SK-N-MC (cell line): ENCODE measurements around the gene EOGT.

Experiments
- DNase-seq: peaks from one replicate; pipeline ENCODE4 v3.0.0-alpha.2; 2011; ENCODE audit warnings: low read depth, low spot score
- H3K27ac ChIP-seq: fragments of 200-600 bp; sonication (generic); 2 replicates; pipeline ENCODE4 v1.5.1; 2016; ENCODE audit warnings: mixed run types
- H3K36me3 ChIP-seq: fragments of 200-600 bp; sonication (generic); 2 replicates; pipeline ENCODE4 v1.6.1; 2017; ENCODE audit warnings: antibody characterized with exemption, low read length, mixed read lengths; ENCODE audit not compliant: insufficient read depth
- H3K4me3 ChIP-seq: fragments of 200-600 bp; sonication (generic); 2 replicates; pipeline ENCODE4 v1.5.1; 2016
- H3K9ac ChIP-seq: fragments of 200-600 bp; sonication (generic); 2 replicates; pipeline ENCODE4 v1.8.0; 2017; ENCODE audit warnings: mixed run types, mixed read lengths; ENCODE audit not compliant: insufficient read length
- H3K9me3 ChIP-seq: fragments of 200-600 bp; sonication (generic); 2 replicates; pipeline ENCODE4 v1.6.1; 2017; ENCODE audit warnings: low read depth, mild to moderate bottlenecking, antibody characterized with exemption, low read length, moderate library complexity, mixed read lengths
- EZH2 ChIP-seq: fragments of 200-600 bp; sonication (generic); IDR thresholded peaks from one replicate; pipeline ENCODE4 v1.6.1; 2017; ENCODE audit warnings: antibody characterized with exemption
- FOXP2 ChIP-seq: optimal IDR thresholded peaks from 2 replicates; pipeline ENCODE3; 2011; ENCODE audit warnings: mild to moderate bottlenecking, moderate library complexity; ENCODE audit not compliant: insufficient read depth; ENCODE audit errors: extremely low read length, control extremely low read depth
- POLR2AphosphoS5 ChIP-seq: IDR thresholded peaks from 2 replicates; pipeline ENCODE4 v1.6.1; 2012; ENCODE audit warnings: mild to moderate bottlenecking, low read depth, low read length, borderline replicate concordance

The EOGT gene

GRCh38 chr3:69013253-69014021 is at the start of gene EOGT:
Gene EOGT (minus strand): TSS chr3:69013684. CDS start chr3:69009846, 3,838 bp downstream.
- TF ChIP-seq POLR2AphosphoS5 (no peak), EZH2 (no peak)
- Histone ChIP-seq H3K27ac (no peak within 1 kb of the TSS), H3K9me3 (no peaks in the 10 kb centered on the region), H3K9ac (peak within 1 kb of the TSS; percentile 45), H3K4me3 (peak within 1 kb of the TSS; percentile 65), H3K36me3 (no peaks in the 10 kb centered on the region)
- DNase-seq, result no peak

DNA sequence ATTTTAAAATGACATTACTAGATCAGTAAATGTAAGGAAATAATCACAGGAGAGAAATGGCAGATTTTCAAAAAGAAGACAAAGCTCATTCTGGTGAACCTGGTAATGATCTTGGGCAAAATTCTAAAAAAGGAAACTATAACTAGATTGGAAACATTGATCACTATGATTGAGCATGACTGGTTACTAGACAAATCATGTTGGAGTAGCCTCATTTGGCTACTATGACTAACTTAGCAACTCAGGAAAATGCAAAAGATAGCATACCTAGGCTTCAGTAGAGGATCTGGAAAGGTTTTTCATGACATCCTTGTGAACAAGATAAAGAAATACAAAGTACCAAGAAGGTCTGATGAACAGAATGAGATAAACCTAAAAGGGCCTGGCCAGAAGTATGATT is 46.2 kb upstream of the EOGT start:
- DNase-seq, result no peak
- Histone ChIP-seq H3K36me3 (peaks cover 46% of the 10 kb centered on the region), H3K4me3 (no peak overlapping the region), H3K27ac (no peak overlapping the region), H3K9me3 (no peaks in the 10 kb centered on the region), H3K9ac (no peak overlapping the region)
- TF ChIP-seq POLR2AphosphoS5 (no peak), EZH2 (no peak), FOXP2 (no peak)

DNA sequence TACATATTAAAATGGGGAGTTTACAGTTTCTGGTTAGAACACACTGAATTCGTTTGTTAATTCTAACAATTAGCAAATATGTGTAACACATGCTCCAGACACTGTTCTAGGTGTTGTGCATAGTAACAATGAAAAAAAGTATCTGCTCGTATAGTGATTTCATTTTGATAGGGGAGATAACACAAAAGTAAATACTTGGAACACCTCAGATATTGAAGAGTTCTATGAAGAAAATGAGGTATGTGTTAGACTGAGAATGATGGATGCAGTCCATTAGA is 45.4 kb upstream of the EOGT start:
- Histone ChIP-seq H3K9me3 (no peaks in the 10 kb centered on the region), H3K9ac (no peak overlapping the region), H3K27ac (no peak overlapping the region), H3K4me3 (no peak overlapping the region), H3K36me3 (peaks cover 46% of the 10 kb centered on the region)
- no peak for DNase-seq
- TF ChIP-seq EZH2 (no peak), FOXP2 (no peak), POLR2AphosphoS5 (no peak)

DNA sequence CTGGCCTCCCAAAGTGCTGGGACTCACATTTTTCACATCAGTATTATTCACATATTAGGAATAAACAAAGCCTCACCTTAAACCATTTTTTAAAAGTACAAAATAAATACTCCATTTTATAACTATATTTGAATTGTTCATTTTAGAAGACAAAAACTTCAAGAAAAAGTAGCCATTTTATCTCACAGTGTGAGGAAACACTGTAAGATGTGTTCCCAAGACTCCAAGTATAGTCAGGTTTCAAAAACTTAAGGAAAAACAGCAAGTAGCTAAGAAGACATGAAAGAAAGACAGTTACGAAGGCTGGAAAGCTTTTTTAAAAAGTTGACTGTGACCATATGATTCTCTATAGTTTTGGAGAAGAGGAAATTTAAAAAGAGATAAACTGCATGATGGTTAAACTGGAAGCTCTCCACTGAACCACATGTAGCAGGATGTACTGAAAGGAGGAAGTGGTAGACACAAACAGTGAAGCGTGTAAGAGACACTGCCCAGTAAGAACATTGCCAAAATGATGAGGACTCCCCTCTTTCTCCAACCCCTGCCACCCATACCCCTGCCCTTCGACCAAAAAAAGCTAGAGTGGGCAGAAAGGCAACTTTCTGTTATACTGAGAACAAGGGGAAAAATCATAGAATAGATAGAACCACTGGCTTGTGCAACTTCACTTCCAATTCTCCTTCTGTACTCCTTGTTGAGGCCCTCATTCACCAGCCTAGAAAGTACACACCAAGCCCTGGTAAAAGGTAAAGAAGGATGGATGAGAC is 44.9 kb upstream of the EOGT start:
- no peaks in the 10 kb centered on the region for H3K9me3 ChIP-seq
- no peak for DNase-seq
- TF ChIP-seq EZH2 (no peak), FOXP2 (no peak), POLR2AphosphoS5 (no peak)
- H3K36me3 ChIP-seq, result peaks cover 46% of the 10 kb centered on the region
- no peak overlapping the region for H3K4me3 ChIP-seq
- H3K9ac ChIP-seq, result no peak overlapping the region
- no peak overlapping the region for H3K27ac ChIP-seq

DNA sequence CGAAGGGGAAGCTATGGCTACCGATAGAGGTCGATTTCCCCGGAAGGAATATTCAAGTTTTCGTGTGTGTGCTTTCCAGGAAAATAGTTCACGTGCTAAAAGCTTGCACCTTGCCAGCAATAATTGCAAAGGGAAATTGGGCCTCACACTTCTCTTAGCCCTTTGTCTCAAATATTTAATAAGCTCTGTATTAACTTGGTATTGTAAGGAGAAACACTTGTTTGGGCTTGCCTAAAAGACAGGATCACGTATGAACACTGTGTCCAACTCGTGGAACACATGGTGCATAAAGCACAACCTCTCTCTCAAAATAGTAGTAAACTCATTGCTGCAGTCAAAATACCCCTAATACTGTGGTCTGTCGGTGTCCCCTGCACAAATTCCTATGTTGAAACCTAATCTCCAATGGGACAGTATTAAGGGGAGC is 39.0 kb upstream of the EOGT start:
- H3K9me3 ChIP-seq, result no peaks in the 10 kb centered on the region
- H3K9ac ChIP-seq, result peak overlapping the region; percentile 49
- no peak for DNase-seq
- peak overlapping the region; percentile 70 for H3K27ac ChIP-seq
- peaks cover 13% of the 10 kb centered on the region; the same call in 1 of the 2 replicates for H3K36me3 ChIP-seq
- TF ChIP-seq FOXP2 (no peak), POLR2AphosphoS5 (no peak), EZH2 (no peak)
- peak overlapping the region; percentile 85 for H3K4me3 ChIP-seq

GRCh38 chr3:69051756-69052471 is 38.4 kb upstream of the EOGT start, which contains the start of gene TMF1:
Gene TMF1 (minus strand): TSS chr3:69052333. CDS start chr3:69052086, 247 bp downstream.
- peak; percentile 90 for DNase-seq
- Histone ChIP-seq H3K36me3 (peaks cover 13% of the 10 kb centered on the region; the same call in 1 of the 2 replicates), H3K9ac (peak within 1 kb of the TSS; percentile 77), H3K4me3 (peak within 1 kb of the TSS; percentile 85), H3K27ac (peak within 1 kb of the TSS; percentile 70), H3K9me3 (no peaks in the 10 kb centered on the region)
- TF ChIP-seq EZH2, result no peak
- TF ChIP-seq POLR2AphosphoS5, result peak; percentile 74; the same call in 1 of the 2 replicates

GRCh38 chr3:69048990-69049389 is 35.5 kb upstream of the EOGT start:
- Histone ChIP-seq H3K4me3 (no peak overlapping the region), H3K36me3 (peaks cover 8% of the 10 kb centered on the region; the same call in 1 of the 2 replicates), H3K27ac (no peak overlapping the region), H3K9ac (no peak overlapping the region), H3K9me3 (no peaks in the 10 kb centered on the region)
- no peak for DNase-seq
- TF ChIP-seq POLR2AphosphoS5, result no peak
- TF ChIP-seq FOXP2, result no peak
- no peak for TF ChIP-seq EZH2

DNA sequence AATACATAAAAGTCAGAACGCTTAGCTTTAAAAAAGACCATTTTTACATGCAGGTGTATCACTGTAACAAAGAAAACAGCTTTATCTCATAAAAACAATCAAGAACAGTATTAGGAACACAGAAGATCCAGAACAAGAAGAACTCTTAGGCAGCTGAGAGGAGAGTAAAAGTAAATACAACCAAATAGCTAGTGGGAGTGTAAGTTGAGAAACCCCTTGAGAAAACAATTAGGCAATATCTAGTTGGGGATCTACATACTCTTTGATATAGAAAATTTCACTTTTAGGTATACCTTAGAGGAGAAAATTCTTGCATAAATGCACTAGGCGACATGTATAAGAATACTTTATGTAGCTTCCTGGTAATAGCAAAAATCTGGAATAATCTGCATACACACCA is 31.1 kb upstream of the EOGT start:
- H3K27ac ChIP-seq, result no peak overlapping the region
- DNase-seq, result no peak
- H3K9ac ChIP-seq, result no peak overlapping the region
- TF ChIP-seq EZH2 (no peak), FOXP2 (no peak), POLR2AphosphoS5 (no peak)
- no peaks in the 10 kb centered on the region for H3K9me3 ChIP-seq
- H3K36me3 ChIP-seq, result peaks cover 12% of the 10 kb centered on the region
- no peak overlapping the region for H3K4me3 ChIP-seq

GRCh38 chr3:69033470-69033869 is 20.0 kb upstream of the EOGT start:
- no peak for DNase-seq
- Histone ChIP-seq H3K9ac (no peak overlapping the region), H3K36me3 (peaks cover 19% of the 10 kb centered on the region; the same call in 1 of the 2 replicates), H3K27ac (no peak overlapping the region), H3K9me3 (no peaks in the 10 kb centered on the region), H3K4me3 (no peak overlapping the region)
- TF ChIP-seq FOXP2, result no peak
- no peak for TF ChIP-seq EZH2
- TF ChIP-seq POLR2AphosphoS5, result no peak
